Measurements from ENCODE around the gene MICAL1. TPM values are rescaled to one million over a fixed set of nuclear protein-coding genes. Genes with fewer than 3 reads are reported as not detected.

MICAL1 gene
- total RNA-seq, 2 experiments from 2014 or later = 50.5 to 53.2 TPM

DNA sequence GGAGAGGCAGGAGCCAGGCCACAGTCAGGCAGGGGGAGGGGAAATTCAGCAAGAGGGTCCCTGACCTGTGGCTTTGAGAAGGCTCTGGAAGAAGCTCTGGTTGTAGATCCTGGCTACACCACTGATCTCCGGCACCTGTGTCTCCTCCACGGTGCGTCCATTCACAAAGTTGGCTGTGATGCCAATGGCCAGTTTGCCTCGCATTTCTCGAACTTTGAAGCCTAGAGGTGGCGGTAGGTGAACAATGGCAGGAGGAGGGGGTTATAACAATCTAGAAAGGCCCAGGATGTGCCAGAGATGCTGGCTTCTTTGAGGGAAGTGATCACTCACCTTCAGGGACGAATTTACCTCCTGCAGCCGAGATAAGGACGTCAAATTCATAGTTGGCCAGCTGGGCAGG, 3.4 kb downstream of the MICAL1 start:
- Mint-ChIP-seq H3K36me3 (ENCODE audit: low read depth) (peaks cover 47% of the 10 kb centered on the region), H3K4me3 (no peak overlapping the region), H3K9me3 (ENCODE audit: insufficient read depth) (no peaks in the 10 kb centered on the region), H3K27ac (peak overlapping the region; percentile 54), H3K4me1 (ENCODE audit: low read depth) (peaks cover 77% of the 10 kb centered on the region), H3K27me3 (ENCODE audit: low read depth) (no peaks in the 10 kb centered on the region)
- DNase-seq = no peak
- CTCF ChIA-PET = interaction anchor here (0.6 to 2.7 kb wide), 3 partner anchors 11 to 68 kb away, joined by 3 to 24 read pairs (median 12); partner anchors contain the start of genes PPIL6 and SMPD2
- POLR2A ChIA-PET = interaction anchor here (0.7 to 5.0 kb wide), 2 partner anchors 10 to 239 kb away, joined by 3 to 72 read pairs; partner anchors contain the start of genes PPIL6 and SMPD2
- no peak for ATAC-seq

- CTCF ChIA-PET = interaction anchor here (2.6 kb wide), 1 partner anchor 10 kb away, joined by 12 read pairs; the partner anchor contains the start of genes PPIL6 and SMPD2
- POLR2A ChIA-PET = interaction anchor here (1.5 to 5.0 kb wide), 4 partner anchors 9 to 83 kb away, joined by 3 to 72 read pairs (median 10); partner anchors contain the start of genes PPIL6, SMPD2 and ZBTB24
- no peak overlapping the region for H3K4me3 Mint-ChIP-seq
- peaks cover 72% of the 10 kb centered on the region for H3K4me1 Mint-ChIP-seq (ENCODE audit: low read depth)
- ATAC-seq = no peak
- H3K9me3 Mint-ChIP-seq (ENCODE audit: insufficient read depth) = no peaks in the 10 kb centered on the region
- no peaks in the 10 kb centered on the region for H3K27me3 Mint-ChIP-seq (ENCODE audit: low read depth)
- peak; percentile 18 for DNase-seq
- H3K27ac Mint-ChIP-seq = no peak overlapping the region
- peaks cover 46% of the 10 kb centered on the region for H3K36me3 Mint-ChIP-seq (ENCODE audit: low read depth)
These were observed 4.2 kb downstream of the MICAL1 start for GRCh38 chr6:109451376-109451775.

DNA sequence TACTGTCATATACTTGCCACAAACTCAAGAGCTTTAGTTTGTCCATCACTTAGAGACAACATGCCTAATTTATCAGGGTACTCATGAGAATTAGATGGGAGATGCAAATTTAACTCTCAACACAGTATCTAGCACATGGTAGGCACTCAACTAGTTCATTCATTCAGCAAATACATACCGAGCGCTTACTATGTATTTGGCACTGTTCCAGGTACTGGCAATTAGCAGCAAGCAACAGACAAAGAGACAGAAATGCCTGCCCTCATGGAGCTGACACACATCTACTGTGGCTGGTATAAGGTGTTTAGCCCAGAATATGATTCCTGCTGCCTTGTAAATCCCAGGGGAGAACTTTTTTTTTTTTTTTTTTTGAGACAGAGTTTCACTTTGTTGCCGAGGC, 4.8 kb downstream of the MICAL1 start:
- no peaks in the 10 kb centered on the region for H3K9me3 Mint-ChIP-seq (ENCODE audit: insufficient read depth)
- peak; percentile 19 for DNase-seq
- no peak for ATAC-seq
- H3K36me3 Mint-ChIP-seq (ENCODE audit: low read depth) = peaks cover 48% of the 10 kb centered on the region
- H3K4me1 Mint-ChIP-seq (ENCODE audit: low read depth) = peaks cover 70% of the 10 kb centered on the region
- no peak overlapping the region for H3K27ac Mint-ChIP-seq
- ChIA-PET POLR2A (interaction anchor here (1.2 to 1.9 kb wide), 5 partner anchors 9 to 83 kb away, joined by 3 to 14 read pairs (median 5); partner anchors contain the start of genes CD164, PPIL6, SMPD2 and ZBTB24), CTCF (interaction anchor here (1.5 to 2.6 kb wide), 2 partner anchors 10 to 263 kb away, joined by 4 to 12 read pairs; partner anchors contain the start of genes PPIL6 and SMPD2)
- H3K4me3 Mint-ChIP-seq = no peak overlapping the region
- no peaks in the 10 kb centered on the region for H3K27me3 Mint-ChIP-seq (ENCODE audit: low read depth)

DNA sequence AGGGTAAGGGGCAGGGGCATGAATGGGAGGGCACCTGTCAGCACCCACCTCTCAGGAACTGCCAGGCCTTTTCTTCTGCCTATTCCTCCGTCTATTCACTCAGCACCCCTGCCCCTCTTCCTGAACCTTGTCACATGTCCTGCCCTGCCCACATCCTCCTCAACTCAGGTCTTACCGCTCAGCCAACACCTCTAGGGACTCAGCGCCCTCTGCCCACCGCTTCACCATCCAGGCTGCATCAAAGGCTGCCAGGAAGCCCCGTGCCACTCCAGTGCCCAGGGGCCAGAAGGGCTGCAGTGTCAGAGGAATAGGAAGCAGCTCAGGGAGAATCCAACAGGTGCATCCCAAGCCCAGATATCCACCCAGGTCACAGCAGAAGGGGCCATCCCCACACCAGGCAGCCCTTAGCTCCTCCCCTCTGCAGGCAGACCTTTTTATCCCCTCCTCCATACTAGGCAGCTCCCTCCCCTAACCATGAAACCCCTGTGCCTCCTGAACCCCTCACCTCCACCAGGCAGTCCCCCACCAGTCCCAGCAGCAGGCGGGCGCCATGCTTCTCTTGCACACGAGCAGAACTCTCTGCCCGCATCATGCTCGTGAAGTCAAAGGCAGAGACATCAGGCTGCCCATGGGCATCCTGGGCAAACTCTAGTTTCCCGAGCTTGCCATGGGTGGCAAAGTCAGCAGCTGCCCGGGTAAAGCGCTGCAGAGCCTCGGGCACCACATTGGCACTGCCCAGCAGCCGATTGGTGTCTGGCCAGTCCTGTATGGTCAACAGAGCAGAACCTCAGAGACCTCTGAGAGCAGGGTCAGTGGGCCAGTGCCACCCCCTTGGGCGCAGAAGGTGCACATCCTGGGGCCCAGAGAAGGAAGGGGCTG, 5.5 kb downstream of the MICAL1 start:
- H3K4me1 Mint-ChIP-seq (ENCODE audit: low read depth) = peaks cover 70% of the 10 kb centered on the region

GRCh38 chr6:109449064-109449794, 6.3 kb downstream of the MICAL1 start:
- POLR2A ChIA-PET = interaction anchor here (0.6 to 1.9 kb wide), 5 partner anchors 8 to 590 kb away, joined by 3 to 14 read pairs (median 5); partner anchors contain the start of genes CD164, PPIL6, SMPD2 and ZBTB24
- peak overlapping the region; percentile 70 for H3K4me3 Mint-ChIP-seq

More for the DNA sequence above, 5.5 kb downstream of the MICAL1 start:
- H3K4me3 Mint-ChIP-seq = peak overlapping the region; percentile 70
- ATAC-seq (peak; percentile 47), DNase-seq (peak; percentile 70)
- H3K9me3 Mint-ChIP-seq (ENCODE audit: insufficient read depth) = no peaks in the 10 kb centered on the region
- H3K36me3 Mint-ChIP-seq (ENCODE audit: low read depth) = peaks cover 53% of the 10 kb centered on the region
- ChIA-PET POLR2A (interaction anchor here (0.6 to 1.9 kb wide), 7 partner anchors 9 to 590 kb away, joined by 3 to 14 read pairs (median 4); partner anchors contain the start of genes CD164, PPIL6, SMPD2 and ZBTB24), CTCF (interaction anchor here (1.5 to 2.6 kb wide), 2 partner anchors 9 to 262 kb away, joined by 4 to 12 read pairs; partner anchors contain the start of genes PPIL6 and SMPD2)
- H3K27ac Mint-ChIP-seq = peak overlapping the region; percentile 85
- no peaks in the 10 kb centered on the region for H3K27me3 Mint-ChIP-seq (ENCODE audit: low read depth)

DNA sequence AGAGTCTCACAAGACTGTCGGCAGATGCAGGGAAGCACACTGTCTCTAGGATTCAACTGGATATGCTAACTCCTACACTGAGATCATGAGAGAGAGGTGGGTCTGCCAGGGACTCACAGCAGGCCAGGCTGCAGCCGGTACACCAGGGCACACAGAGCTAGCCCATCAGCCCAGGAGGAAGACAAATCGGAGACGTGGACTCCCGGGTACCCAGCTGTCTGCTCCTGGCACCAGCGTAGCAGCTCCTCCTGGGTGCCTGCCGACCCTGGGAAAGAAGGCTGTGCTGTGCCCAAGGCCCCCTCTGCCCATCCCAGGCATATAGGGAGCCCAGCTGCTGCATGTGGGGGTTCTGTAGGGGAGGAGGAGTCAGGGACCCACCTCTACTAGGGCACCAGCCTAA, 7.0 kb downstream of the MICAL1 start:
- Mint-ChIP-seq H3K36me3 (ENCODE audit: low read depth) (peaks cover 53% of the 10 kb centered on the region), H3K9me3 (ENCODE audit: insufficient read depth) (no peaks in the 10 kb centered on the region), H3K4me3 (no peak overlapping the region), H3K27me3 (ENCODE audit: low read depth) (no peaks in the 10 kb centered on the region), H3K27ac (peak overlapping the region; percentile 70), H3K4me1 (ENCODE audit: low read depth) (peaks cover 59% of the 10 kb centered on the region)
- DNase-seq = peak; percentile 15
- ATAC-seq = no peak
- POLR2A ChIA-PET = interaction anchor here (1.2 kb wide), 1 partner anchor 8 kb away, joined by 3 read pairs; the partner anchor contains the start of genes PPIL6 and SMPD2
- CTCF ChIA-PET = no interaction called here

More at GRCh38 chr6:109449064-109449794, 6.3 kb downstream of the MICAL1 start:
- no peaks in the 10 kb centered on the region for H3K9me3 Mint-ChIP-seq (ENCODE audit: insufficient read depth)
- H3K27ac Mint-ChIP-seq = peak overlapping the region; percentile 85
- no peaks in the 10 kb centered on the region for H3K27me3 Mint-ChIP-seq (ENCODE audit: low read depth)
- DNase-seq (no peak), ATAC-seq (peak; percentile 5)
- peaks cover 65% of the 10 kb centered on the region for H3K4me1 Mint-ChIP-seq (ENCODE audit: low read depth)
- CTCF ChIA-PET = interaction anchor here (1.5 to 2.6 kb wide), 2 partner anchors 8 to 261 kb away, joined by 4 to 12 read pairs; partner anchors contain the start of genes PPIL6 and SMPD2
- peaks cover 54% of the 10 kb centered on the region for H3K36me3 Mint-ChIP-seq (ENCODE audit: low read depth)

- peak; percentile 21 for DNase-seq
- no peaks in the 10 kb centered on the region for H3K9me3 Mint-ChIP-seq (ENCODE audit: insufficient read depth)
- ATAC-seq = no peak
- peaks cover 59% of the 10 kb centered on the region for H3K4me1 Mint-ChIP-seq (ENCODE audit: low read depth)
- no peaks in the 10 kb centered on the region for H3K27me3 Mint-ChIP-seq (ENCODE audit: low read depth)
- ChIA-PET POLR2A (interaction anchor here (1.2 kb wide), 1 partner anchor 7 kb away, joined by 3 read pairs; the partner anchor contains the start of genes PPIL6 and SMPD2), CTCF (no interaction called here)
- H3K36me3 Mint-ChIP-seq (ENCODE audit: low read depth) = peaks cover 57% of the 10 kb centered on the region
- H3K4me3 Mint-ChIP-seq = no peak overlapping the region
- H3K27ac Mint-ChIP-seq = peak overlapping the region; percentile 70
These were observed 7.6 kb downstream of the MICAL1 start for GRCh38 chr6:109447878-109448555.

DNA sequence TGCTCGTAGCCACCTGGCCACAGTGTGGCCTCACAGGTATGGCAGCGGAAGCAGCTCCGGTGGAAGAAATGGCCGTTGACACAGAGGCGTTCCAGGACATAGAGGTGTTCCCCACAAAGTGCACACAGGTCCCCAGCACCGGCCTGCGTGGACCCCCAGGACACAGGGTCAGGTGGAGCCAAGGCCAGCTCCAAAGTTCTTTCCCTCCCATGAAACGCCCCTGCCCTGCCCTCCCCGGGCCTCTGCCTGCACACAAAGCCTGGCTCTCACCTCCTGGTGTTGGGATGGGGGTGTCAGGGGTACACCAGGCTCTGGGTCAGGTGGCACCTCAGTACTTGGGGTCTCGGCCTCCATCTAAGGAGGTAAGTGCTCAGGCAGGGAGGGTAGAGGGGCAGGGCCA, 8.5 kb downstream of the MICAL1 start:
- ATAC-seq (no peak), DNase-seq (no peak)
- Mint-ChIP-seq H3K27ac (no peak overlapping the region), H3K36me3 (ENCODE audit: low read depth) (peaks cover 58% of the 10 kb centered on the region), H3K4me1 (ENCODE audit: low read depth) (peaks cover 59% of the 10 kb centered on the region), H3K4me3 (no peak overlapping the region), H3K27me3 (ENCODE audit: low read depth) (no peaks in the 10 kb centered on the region), H3K9me3 (ENCODE audit: insufficient read depth) (no peaks in the 10 kb centered on the region)
- POLR2A ChIA-PET = no interaction called here
- CTCF ChIA-PET = no interaction called here

GRCh38 chr6:109446541-109446940, 9.0 kb downstream of the MICAL1 start:
- no peaks in the 10 kb centered on the region for H3K27me3 Mint-ChIP-seq (ENCODE audit: low read depth)
- H3K9me3 Mint-ChIP-seq (ENCODE audit: insufficient read depth) = no peaks in the 10 kb centered on the region
- no peak overlapping the region for H3K4me3 Mint-ChIP-seq

GRCh38 chr6:109446072-109446471, 9.5 kb downstream of the MICAL1 start:
- H3K4me3 Mint-ChIP-seq = no peak overlapping the region
- no peaks in the 10 kb centered on the region for H3K9me3 Mint-ChIP-seq (ENCODE audit: insufficient read depth)
- ChIA-PET CTCF (no interaction called here), POLR2A (interaction anchor here (0.6 to 2.2 kb wide), 2 partner anchors 64 to 173 kb away, joined by 4 to 11 read pairs; partner anchors contain the start of gene CD164)
- no peaks in the 10 kb centered on the region for H3K27me3 Mint-ChIP-seq (ENCODE audit: low read depth)
- peaks cover 53% of the 10 kb centered on the region for H3K36me3 Mint-ChIP-seq (ENCODE audit: low read depth)
- H3K27ac Mint-ChIP-seq = peak overlapping the region; percentile 18
- H3K4me1 Mint-ChIP-seq (ENCODE audit: low read depth) = peaks cover 63% of the 10 kb centered on the region
- ATAC-seq (no peak), DNase-seq (peak; percentile 18)

More at GRCh38 chr6:109446541-109446940, 9.0 kb downstream of the MICAL1 start:
- Mint-ChIP-seq H3K36me3 (ENCODE audit: low read depth) (peaks cover 54% of the 10 kb centered on the region), H3K4me1 (ENCODE audit: low read depth) (peaks cover 59% of the 10 kb centered on the region), H3K27ac (peak overlapping the region; percentile 18)
- ChIA-PET POLR2A (interaction anchor here (0.6 to 2.2 kb wide), 2 partner anchors 64 to 172 kb away, joined by 4 to 11 read pairs; partner anchors contain the start of gene CD164), CTCF (no interaction called here)
- DNase-seq (peak; percentile 17), ATAC-seq (no peak)

Data from activated CD8-positive, alpha-beta T cell treated with anti-CD3 and anti-CD28 coated beads, Interleukin-2, amount 10 ng/mL, durations not matched to agents 7 days and 5 days (primary cell).